Measurements from ENCODE around the gene PLPP4.

DNA sequence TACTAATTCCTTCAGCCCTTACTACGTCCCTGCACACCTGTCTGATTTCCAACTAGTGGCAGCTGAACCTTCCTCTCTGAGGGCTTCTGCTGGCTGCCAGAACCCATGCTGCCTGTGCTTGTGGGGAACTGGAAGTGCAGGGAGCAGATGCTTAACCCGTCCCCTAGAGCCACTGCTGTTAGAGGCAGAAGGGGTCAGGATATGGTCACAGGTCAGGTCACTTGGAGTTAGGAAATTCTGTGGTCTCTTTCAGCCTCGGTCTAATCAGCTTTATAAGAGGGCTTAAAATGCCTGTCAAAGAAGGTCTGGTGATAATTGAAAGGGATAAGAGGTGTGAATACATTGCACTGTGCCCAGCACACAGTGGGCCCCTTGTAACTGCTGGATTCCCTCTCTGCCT, 82.0 kb downstream of the PLPP4 start:
- TF ChIP-seq CTCF (IDR thresholded peaks at IDR 0.05) = no peak
- no peak for TF ChIP-seq POLR2AphosphoS5 (IDR thresholded peaks at IDR 0.05)
- no peak for TF ChIP-seq POLR2A (IDR thresholded peaks at IDR 0.05)

Data from prostate gland (tissue), 2 donors.